Activated CD8-positive, alpha-beta memory T cell treated with anti-CD3 and anti-CD28 coated beads, Interleukin-2, amount 50 U/mL, for 1 hour (primary cell): ENCODE measurements around the gene VPS51.

Source experiments
- DNase-seq: peaks from one replicate; pipeline ENCODE4 v3.0.0-alpha.2; 2020; ENCODE audit errors: extremely low read depth

The VPS51 gene

DNA sequence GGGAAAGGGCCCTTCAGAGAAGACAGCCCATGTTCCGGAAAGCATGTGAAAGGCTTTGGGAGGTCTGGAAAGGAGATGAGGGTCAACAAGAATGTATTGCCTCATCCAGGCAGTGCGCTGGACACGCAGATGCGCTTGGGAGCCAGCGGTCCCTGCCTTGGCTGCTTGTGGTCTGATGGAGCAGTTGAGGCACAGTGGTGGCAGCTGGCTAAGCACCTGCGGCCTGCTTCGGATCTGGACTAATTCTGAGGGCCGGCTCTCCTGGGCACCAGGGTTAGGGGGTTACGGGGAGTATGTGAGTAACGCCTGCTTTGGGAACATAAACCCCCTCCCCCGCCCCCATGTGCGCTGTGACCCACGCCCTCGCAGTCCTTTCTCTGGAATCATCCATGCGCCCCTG lies 11.1 kb downstream of the VPS51 start:
- DNase-seq: no peak

GRCh38 chr11:65107751-65108468 lies 11.9 kb downstream of the VPS51 start:
- DNase-seq: no peak

- no peak for DNase-seq
Measured at GRCh38 chr11:65108469-65109123, 12.6 kb downstream of the VPS51 start.

DNA sequence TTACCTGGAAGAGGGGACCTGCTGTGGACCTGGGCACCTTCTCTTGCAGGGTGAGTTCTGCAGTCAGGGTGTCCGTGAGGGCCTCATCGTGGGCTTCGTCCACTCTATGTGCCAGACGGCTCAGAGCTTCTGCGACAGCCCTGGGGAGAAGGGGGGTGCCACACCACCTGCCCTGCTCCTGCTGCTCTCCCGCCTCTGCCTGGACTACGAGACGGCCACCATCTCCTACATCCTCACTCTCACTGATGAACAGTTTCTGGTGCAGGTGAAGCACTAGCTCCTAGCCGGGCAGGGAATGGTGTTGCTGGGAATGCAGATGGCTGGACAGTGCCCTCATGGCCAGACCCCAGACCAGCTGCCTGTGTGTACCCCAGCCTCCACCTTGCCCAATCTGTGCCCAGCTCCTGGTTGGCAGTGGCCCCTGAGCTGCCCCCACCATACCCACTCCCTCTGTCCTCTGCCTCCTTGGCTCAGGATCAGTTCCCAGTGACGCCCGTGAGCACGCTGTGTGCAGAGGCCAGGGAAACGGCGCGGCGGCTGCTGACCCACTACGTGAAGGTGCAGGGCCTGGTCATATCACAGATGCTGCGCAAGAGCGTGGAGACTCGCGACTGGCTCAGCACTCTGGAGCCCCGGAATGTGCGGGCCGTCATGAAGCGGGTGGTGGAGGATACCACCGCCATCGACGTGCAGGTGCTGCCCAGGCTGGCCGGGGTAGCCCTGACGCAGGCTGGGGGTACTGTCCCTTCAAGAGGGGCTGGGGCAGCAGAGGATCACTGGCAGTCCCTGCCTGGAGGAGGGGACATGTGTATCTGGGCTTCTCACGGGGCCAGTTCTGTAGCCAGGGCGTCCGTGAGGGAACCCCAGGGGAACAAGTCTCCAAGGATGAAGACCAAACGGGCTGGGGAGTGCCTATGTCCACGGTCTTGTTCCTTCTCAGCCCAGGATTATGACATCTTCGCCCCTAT lies 13.5 kb downstream of the VPS51 start:
- no peak for DNase-seq

- DNase-seq: peak; percentile 65
Measured at GRCh38 chr11:65110354-65110861, 14.4 kb downstream of the VPS51 start.

GRCh38 chr11:65111159-65111743 lies 15.2 kb downstream of the VPS51 start:
- DNase-seq: no peak

DNA sequence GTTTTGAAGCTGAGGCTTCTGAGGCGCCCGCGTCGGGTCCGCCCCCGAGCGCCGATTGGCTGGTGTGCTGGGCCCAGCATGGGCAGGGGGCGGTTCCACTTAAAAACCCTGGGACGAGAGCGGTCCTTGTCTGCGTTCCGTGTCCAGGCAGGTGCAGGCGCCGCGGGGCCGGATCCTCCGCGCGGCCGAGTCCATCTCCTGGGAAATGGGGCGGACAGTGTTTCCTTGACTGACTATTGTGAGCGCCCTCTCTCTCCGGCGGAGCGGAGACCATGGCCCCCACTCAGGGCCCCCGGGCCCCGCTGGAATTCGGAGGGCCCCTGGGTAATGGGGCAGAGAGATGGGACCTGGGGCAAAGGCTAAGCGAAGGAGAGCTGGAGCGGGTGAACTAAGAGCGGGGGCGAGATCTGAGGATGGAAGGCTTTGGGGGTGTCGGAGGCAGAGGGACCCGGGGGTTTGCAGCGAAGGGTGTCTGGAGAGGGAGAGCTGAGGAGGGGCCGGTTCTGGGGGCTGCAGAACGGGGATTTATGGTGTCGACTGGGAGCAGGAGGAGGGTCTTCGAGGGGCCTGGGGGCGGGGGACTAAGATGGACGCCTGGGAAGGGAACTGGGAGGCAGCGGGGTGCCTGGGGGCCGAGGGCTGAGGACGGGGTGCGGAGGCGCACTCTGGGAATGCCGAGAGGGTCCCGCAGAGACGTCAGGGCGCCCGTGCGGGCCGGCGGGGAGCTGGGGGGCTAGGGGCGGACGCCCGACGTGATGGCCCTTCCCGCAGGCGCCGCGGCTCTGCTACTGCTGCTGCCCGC lies 15.9 kb downstream of the VPS51 start, which contains the start of gene TM7SF2:
TM7SF2 (plus strand) TSS at position 129 of the 802 bp plus-strand sequence; CDS start at position 273, 144 bp downstream.
- peak; percentile 83 for DNase-seq

GRCh38 chr11:65112546-65113360 lies 16.7 kb downstream of the VPS51 start:
- no peak for DNase-seq

- DNase-seq: no peak
Measured at GRCh38 chr11:65113361-65113756, 17.3 kb downstream of the VPS51 start.

GRCh38 chr11:65113839-65114238 lies 17.8 kb downstream of the VPS51 start:
- no peak for DNase-seq

GRCh38 chr11:65114538-65115171 lies 18.6 kb downstream of the VPS51 start:
- DNase-seq: no peak

DNA sequence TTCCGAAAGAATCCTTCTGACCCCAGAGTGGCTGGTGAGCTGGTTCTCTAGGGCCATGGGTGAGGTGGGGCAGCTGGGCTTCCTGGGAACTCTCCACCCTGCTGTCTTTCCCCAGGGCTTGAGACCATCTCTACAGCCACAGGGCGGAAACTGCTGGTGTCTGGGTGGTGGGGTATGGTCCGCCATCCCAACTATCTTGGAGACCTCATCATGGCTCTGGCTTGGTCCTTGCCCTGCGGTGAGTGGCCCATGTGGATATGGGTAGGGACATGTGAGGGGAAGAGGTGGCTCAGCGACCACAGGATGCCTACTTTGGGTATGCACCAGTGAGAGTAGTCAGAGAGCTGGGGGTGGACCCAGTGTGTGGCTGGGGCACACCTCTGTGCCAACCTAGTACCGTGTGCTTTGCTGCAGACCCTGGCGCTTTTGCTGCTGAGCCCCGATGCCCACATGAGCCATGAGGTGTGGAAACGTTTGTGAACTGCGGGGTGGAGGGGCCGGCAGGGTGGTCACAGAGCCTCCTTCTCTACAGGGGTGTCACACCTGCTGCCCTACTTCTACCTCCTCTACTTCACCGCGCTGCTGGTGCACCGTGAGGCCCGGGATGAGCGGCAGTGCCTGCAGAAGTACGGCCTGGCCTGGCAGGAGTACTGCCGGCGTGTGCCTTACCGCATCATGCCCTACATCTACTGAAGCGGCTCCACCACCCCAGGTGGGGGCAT lies 19.5 kb downstream of the VPS51 start:
- no peak for DNase-seq

DNA sequence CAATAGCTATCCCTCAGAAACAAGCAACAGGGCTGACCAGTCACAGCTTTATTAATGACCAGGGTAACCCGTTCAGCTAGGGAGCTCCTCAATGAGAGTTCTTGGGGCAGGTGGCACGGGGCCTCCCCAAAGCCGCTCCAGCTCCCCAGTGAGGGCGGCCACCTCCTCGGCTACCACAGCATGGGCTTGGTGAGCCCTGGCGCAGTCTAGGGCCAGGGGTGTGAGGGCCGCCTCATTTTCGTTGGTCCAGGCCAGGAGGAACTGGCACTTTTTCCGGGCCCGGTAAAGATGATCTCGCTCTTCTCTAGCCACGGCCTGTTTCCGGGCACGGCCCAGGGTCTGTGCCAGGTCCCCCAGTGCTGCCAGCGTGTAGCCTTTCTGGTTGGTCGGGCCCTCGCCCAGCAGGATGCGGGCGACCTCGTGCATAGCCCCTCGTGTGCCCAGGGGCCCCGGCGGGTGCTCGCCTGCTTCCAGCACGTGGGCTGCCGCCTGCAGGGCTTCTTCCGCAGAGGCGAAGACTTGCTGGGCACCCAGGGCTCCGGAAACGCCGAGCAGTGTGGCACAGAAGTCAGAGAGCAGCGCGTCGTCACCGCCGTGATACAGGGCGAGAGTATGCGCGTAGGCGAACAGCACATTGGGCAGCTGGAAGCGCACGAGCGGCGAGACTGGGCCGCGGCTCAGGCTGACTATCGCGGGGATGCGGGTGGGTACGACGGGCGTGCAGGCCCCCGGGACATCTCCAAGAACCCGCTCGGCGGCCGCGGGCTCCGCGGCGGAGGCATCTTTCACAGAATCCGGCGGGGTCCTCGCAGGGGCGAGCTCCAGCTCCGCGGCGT lies 20.6 kb downstream of the VPS51 start:
- no peak for DNase-seq

GRCh38 chr11:65117206-65118096 lies 21.4 kb downstream of the VPS51 start, which contains the start of gene ZNHIT2:
ZNHIT2 (minus strand) TSS chr11:65117701; CDS start chr11:65117653, 48 bp downstream.
- peak; percentile 99 for DNase-seq

GRCh38 chr11:65118097-65118837 lies 22.3 kb downstream of the VPS51 start:
- DNase-seq: no peak
